ENCODE measurements around the gene JCAD. TPM values are rescaled to one million over a fixed set of nuclear protein-coding genes. Genes with fewer than 3 reads are reported as not detected.

The JCAD gene
- total and polyA plus RNA-seq, 7 donors, result 0.46 to 141 (median 99.7) TPM

DNA sequence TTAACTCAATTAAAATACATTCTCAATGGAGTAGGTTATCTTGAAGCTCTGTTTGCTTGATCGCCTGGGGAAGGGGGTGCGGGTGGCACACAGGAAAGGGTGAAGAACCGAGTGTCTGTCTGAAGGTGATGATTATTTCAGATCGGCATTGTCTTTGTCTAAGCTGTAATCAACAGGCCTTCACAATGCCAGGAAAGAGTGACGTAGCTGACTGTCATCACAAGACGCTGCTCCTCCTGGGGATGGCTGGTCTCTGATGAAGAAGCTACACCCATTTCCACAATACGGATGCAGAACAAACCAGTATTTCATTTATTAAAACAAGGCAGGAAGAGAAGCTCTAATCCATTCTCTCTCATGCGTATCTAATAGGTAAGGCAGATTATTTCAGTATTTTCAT lies 19.4 kb downstream of the JCAD start:
- H3K27ac ChIP-seq, result peak overlapping the region in 2 of 4 donors; percentile 8 to 17
- no peaks in the 10 kb centered on the region for H3K9me3 ChIP-seq
- no peak for DNase-seq
- H3K4me1 ChIP-seq, result peaks cover 0 to 66% (median 49%) of the 10 kb centered on the region in 4 donors
- H3K4me3 ChIP-seq, result no peak overlapping the region
- intact Hi-C loops (cut with DNase I), result no loop called here
- no peaks in the 10 kb centered on the region for H3K27me3 ChIP-seq
- peaks cover 7 to 61% (median 12%) of the 10 kb centered on the region in 4 donors for H3K36me3 ChIP-seq
- TF ChIP-seq POLR2AphosphoS5 (IDR thresholded peaks at IDR 0.05) (no peak), POLR2A (IDR thresholded peaks at IDR 0.05) (no peak), CTCF (IDR thresholded peaks at IDR 0.05) (no peak)
- 85 to 89% methylated on average over 8 of the region's 8 CpGs for WGBS, 2 donors

DNA sequence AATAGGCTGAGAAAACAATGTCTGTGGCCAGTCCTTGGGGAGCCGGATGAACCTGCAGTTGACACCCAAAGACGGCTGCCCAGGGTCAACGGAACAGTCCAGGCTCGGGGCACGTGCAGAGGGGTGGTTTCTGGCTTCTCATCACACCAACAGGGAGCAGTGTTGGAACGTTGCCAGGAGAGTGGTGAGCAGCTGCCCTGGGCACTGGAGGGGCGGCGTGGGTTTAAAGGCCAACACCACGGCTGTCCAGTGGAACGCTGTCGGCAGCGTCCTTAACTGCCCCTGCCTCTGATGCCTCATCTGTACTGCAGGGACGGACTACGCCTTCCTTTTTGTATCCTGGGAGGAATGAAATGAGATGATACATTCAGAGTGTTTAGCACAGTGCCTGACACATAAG lies 19.8 kb downstream of the JCAD start:
- intact Hi-C loops (cut with DNase I), result no loop called here
- peak overlapping the region in 2 of 4 donors; percentile 8 to 17 for H3K27ac ChIP-seq
- H3K4me1 ChIP-seq, result peaks cover 0 to 66% (median 49%) of the 10 kb centered on the region in 4 donors
- TF ChIP-seq CTCF (IDR thresholded peaks at IDR 0.05), result no peak
- TF ChIP-seq EP300 (IDR thresholded peaks at IDR 0.05), result no peak
- TF ChIP-seq POLR2AphosphoS5 (IDR thresholded peaks at IDR 0.05), result no peak
- no peak for TF ChIP-seq POLR2A (IDR thresholded peaks at IDR 0.05)
- H3K27me3 ChIP-seq, result no peaks in the 10 kb centered on the region
- 69 to 87% methylated on average over 14 of the region's 14 CpGs for WGBS, 2 donors
- no peaks in the 10 kb centered on the region for H3K9me3 ChIP-seq
- no peak for DNase-seq
- no peak overlapping the region for H3K4me3 ChIP-seq
- H3K36me3 ChIP-seq, result peaks cover 6 to 58% (median 9%) of the 10 kb centered on the region in 4 donors

GRCh38 chr10:30038781-30039536 lies 20.4 kb downstream of the JCAD start:
- WGBS, 2 donors, result 66 to 67% methylated on average over 12 of the region's 12 CpGs
- no peaks in the 10 kb centered on the region for H3K9me3 ChIP-seq
- peak overlapping the region in 2 of 4 donors; percentile 8 to 17 for H3K27ac ChIP-seq
- TF ChIP-seq CTCF (IDR thresholded peaks at IDR 0.05) (no peak), POLR2A (IDR thresholded peaks at IDR 0.05) (no peak), EP300 (IDR thresholded peaks at IDR 0.05) (no peak), POLR2AphosphoS5 (IDR thresholded peaks at IDR 0.05) (no peak)
- no peak overlapping the region for H3K4me3 ChIP-seq
- peaks cover 6 to 52% (median 9%) of the 10 kb centered on the region in 4 donors for H3K36me3 ChIP-seq
- no peak for DNase-seq
- H3K27me3 ChIP-seq, result no peaks in the 10 kb centered on the region
- H3K4me1 ChIP-seq, result peaks cover 0 to 61% (median 47%) of the 10 kb centered on the region in 4 donors
- intact Hi-C loops (cut with DNase I), result no loop called here

- Histone ChIP-seq H3K4me1 (peaks cover 0 to 59% (median 37%) of the 10 kb centered on the region in 4 donors), H3K9me3 (no peaks in the 10 kb centered on the region), H3K27ac (no peak overlapping the region), H3K36me3 (peaks cover 6 to 50% (median 9%) of the 10 kb centered on the region in 4 donors), H3K27me3 (no peaks in the 10 kb centered on the region), H3K4me3 (no peak overlapping the region)
- 60 to 78% methylated on average over 10 of the region's 10 CpGs for WGBS, 2 donors
- intact Hi-C loops (cut with DNase I), result no loop called here
- no peak for DNase-seq
- no peak for TF ChIP-seq EP300 (IDR thresholded peaks at IDR 0.05)
- no peak for TF ChIP-seq CTCF (IDR thresholded peaks at IDR 0.05)
- TF ChIP-seq POLR2A (IDR thresholded peaks at IDR 0.05), result no peak
- no peak for TF ChIP-seq POLR2AphosphoS5 (IDR thresholded peaks at IDR 0.05)
Observed at GRCh38 chr10:30037620-30038336, 21.6 kb downstream of the JCAD start.

Data from sigmoid colon (tissue), 7 donors.